Activated naive CD4-positive, alpha-beta T cell treated with anti-CD3 and anti-CD28 coated beads, Interleukin-2, amount 50 U/mL, for 72 hours (primary cell): ENCODE data around the gene PPP6R3. TPM values are rescaled to one million over a fixed set of nuclear protein-coding genes. Genes with fewer than 3 reads are reported as not detected.
"Not testable (repeated sequence)": the region's sequence is repeated elsewhere in the genome, so short reads cannot be mapped to it uniquely, and the experiment has no call there.

Experiments used
- ATAC-seq, 2 donors: fragments of 150-1000 bp; cut with Tn5 transposase; 2 replicates each; pipeline ENCODE4 v1.10.0; 2021; ENCODE audit warnings: mild to moderate bottlenecking in 2 of 2, moderate library complexity in 2 of 2
- DNase-seq, 2 donors: peaks; one replicate each; pipeline ENCODE4 v3.0.0; 2021 to 2022; ENCODE audit warnings: low spot score in 2 of 2
- H3K27ac Mint-ChIP-seq, 2 donors: one replicate each; pipeline ENCODE4 v1.8.0; 2022; ENCODE audit warnings: mild to moderate bottlenecking in 2 of 2, mixed read lengths in 2 of 2
- H3K36me3 Mint-ChIP-seq, 2 donors: one replicate each; pipeline ENCODE4 v1.8.0; 2022; ENCODE audit warnings: mixed read lengths in 2 of 2
- H3K9me3 Mint-ChIP-seq, 2 donors: one replicate each; pipeline ENCODE4 v1.8.0; 2022; ENCODE audit warnings: mixed read lengths in 2 of 2
- total RNA-seq, 2 donors: library from RNA; stranded (reverse); gene quantifications; one replicate each; pipeline ENCODE4 v1.2.3, GENCODE V29; 2022

The PPP6R3 gene
- total RNA-seq, 2 donors from 2014 or later = 118 to 149 TPM

- DNase-seq (no peak), ATAC-seq (no peak)
- no peak overlapping the region for H3K27ac Mint-ChIP-seq
- H3K36me3 Mint-ChIP-seq = peaks cover 0 to 16% of the 10 kb centered on the region in 2 donors
- H3K9me3 Mint-ChIP-seq = no peaks in the 10 kb centered on the region
Observed at GRCh38 chr11:68445531-68446035, 15.0 kb upstream of the PPP6R3 start.

DNA sequence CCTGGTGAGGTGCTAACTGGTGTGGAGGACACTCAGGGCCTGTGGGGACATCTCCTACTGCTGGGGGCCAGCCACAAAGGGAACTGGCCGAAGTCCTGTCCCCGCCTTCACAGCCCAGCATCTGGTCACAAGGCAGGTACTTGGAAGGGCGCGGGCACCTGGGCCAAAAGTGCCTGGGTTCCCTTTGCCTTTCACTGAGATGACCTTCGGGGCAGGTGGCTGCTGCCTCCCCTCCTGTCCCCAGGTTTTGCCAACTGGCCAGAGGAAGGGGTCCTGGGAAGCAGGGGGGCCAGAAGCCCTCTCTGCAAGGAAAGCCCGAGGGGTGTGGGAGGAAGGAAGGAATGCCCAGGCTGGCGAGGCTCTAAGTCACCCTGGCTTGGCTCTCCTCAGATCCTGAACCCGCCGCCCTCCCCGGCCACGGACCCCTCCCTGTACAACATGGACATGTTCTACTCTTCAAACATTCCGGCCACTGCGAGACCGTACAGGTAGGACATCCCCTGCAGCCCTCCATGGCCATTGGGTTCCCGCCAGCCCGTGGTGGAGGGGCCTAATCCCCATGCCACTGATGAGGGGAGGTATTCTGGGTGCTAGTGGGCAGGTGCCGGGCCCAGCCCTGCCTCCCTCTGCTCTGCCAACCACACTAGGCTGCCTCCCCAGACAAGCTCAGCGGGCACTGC lies 14.4 kb upstream of the PPP6R3 start:
- Mint-ChIP-seq H3K27ac (no peak overlapping the region), H3K36me3 (peaks cover 0 to 16% of the 10 kb centered on the region in 2 donors), H3K9me3 (no peaks in the 10 kb centered on the region)
- DNase-seq (no peak), ATAC-seq (no peak)

DNA sequence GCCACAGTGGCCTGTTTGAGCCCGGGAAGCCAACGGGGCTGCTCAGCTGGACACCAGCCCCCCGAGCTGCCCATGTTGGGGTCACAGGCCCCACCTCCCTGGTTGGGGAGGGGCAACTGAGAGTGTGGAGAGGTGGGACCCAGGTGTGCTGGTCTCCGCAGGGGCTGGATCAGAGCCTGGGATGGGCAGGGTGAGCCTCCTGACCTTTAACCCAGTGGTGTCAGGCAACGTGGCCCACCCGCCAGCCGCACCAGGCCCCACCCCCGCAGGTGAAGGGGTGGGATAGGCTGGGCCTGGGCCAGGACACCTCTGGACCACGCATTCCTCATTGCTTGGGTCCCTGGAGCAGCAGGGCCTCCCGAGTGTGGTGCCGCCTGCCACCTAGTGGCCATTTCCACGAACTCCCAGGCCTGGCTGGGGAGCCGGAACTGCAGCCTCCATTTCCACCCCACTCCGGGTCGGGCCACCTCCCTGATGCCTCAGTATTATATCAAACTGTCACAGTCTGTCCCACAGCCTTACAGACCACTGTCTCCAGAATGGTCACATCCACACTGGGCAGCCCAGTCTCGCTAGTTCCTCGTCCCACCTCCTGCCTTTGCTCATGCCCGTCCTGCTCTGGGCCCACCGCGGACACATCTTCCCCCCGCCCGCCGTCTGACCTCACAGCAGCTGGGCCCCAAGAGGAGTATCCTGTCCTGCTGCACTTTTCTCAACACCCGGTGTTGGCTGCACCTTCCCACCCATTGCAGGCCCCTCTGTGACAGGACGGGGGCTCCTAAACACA lies 13.3 kb upstream of the PPP6R3 start:
- DNase-seq = peak; percentile 77 to 81
- Mint-ChIP-seq H3K27ac (peak overlapping the region in 1 of 2 donors; percentile 73), H3K9me3 (no peaks in the 10 kb centered on the region), H3K36me3 (peaks cover 0 to 16% of the 10 kb centered on the region in 2 donors)
- ATAC-seq = peak; percentile 94 to 95

- ATAC-seq = peak in 1 of 2 donors; percentile 60
- peak overlapping the region in 1 of 2 donors; percentile 73 for H3K27ac Mint-ChIP-seq
- not testable (repeated sequence) for H3K9me3 Mint-ChIP-seq, DNase-seq
- H3K36me3 Mint-ChIP-seq = peaks cover 0 to 16% of the 10 kb centered on the region in 2 donors
Observed at GRCh38 chr11:68447914-68448313, 12.6 kb upstream of the PPP6R3 start.

- no peak for ATAC-seq
Observed at GRCh38 chr11:68448604-68449011, 11.9 kb upstream of the PPP6R3 start.

DNA sequence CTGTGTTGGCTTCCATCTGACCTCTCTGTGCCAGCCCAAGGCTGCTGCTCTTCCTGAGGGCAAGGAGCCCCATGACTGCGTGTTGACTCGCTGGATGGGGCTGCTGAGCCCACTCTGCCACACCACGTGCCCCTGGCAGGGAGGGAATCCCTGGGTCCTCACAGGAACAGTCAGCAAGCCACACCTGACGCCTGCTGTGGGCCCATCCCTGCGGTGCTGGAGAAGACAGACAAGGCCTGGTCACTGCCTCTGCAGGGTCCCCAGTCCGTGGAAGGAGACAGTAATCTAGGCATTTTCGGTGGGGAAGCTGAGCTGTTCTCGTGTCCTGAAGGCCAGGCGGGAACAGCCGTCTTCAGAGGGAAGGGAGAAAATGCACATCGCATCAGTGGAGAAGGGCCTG lies 10.6 kb upstream of the PPP6R3 start:
- no peak for ATAC-seq
- no peaks in the 10 kb centered on the region for H3K9me3 Mint-ChIP-seq
- peak overlapping the region in 1 of 2 donors; percentile 29 for H3K27ac Mint-ChIP-seq
- peaks cover 0 to 16% of the 10 kb centered on the region in 2 donors for H3K36me3 Mint-ChIP-seq
- no peak for DNase-seq

More at GRCh38 chr11:68448604-68449011, 11.9 kb upstream of the PPP6R3 start:
- DNase-seq = no peak
- Mint-ChIP-seq H3K9me3 (no peaks in the 10 kb centered on the region), H3K27ac (no peak overlapping the region), H3K36me3 (peaks cover 0 to 16% of the 10 kb centered on the region in 2 donors)

DNA sequence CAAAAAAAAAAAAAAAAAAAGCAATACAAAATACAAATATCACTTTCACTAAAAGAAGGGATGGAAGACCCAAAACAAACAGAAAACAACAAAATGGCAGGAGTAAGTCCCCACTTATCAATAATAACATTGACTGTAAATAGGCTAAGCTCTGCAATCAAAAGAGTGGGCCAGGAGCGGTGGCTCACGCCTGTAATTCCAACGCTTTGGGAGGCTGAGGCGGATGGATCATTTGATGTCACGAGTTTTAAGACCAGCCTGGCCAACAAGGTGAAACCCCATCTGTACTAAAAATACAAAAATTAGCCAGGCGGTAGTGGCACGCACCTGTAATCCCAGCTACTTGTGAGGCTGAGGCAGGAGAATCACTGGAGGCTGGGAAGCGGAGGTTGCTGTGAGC lies 9.8 kb upstream of the PPP6R3 start:
- H3K27ac Mint-ChIP-seq = no peak overlapping the region
- H3K36me3 Mint-ChIP-seq = peaks cover 0 to 16% of the 10 kb centered on the region in 2 donors
- H3K9me3 Mint-ChIP-seq = no peaks in the 10 kb centered on the region
- DNase-seq = no peak
- ATAC-seq = no peak

DNA sequence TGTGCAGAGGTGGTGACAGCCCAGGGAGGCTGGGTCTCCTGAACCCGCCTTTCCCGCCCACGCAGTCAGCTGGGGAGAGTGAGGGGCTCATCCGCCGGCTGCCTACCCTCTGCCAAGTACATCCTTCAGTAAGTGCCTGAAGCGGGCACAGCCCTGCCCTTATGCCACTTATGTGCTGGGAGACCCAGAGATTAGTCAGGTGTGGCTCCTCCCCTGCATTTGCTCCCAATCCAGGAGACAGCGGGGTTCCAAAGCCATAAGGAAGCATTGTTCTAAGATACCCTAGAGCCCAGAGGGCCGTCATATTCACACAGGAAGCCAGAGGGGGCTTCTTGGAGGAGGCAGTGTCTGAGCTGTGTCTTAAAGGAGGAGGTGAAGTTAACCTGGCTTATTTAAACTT lies 5.8 kb upstream of the PPP6R3 start:
- DNase-seq (no peak), ATAC-seq (no peak)
- H3K36me3 Mint-ChIP-seq = peaks cover 0 to 4% of the 10 kb centered on the region in 2 donors
- no peak overlapping the region for H3K27ac Mint-ChIP-seq
- no peaks in the 10 kb centered on the region for H3K9me3 Mint-ChIP-seq

- Mint-ChIP-seq H3K36me3 (no peaks in the 10 kb centered on the region), H3K9me3 (no peaks in the 10 kb centered on the region), H3K27ac (no peak overlapping the region)
- DNase-seq = no peak
- no peak for ATAC-seq
Observed at GRCh38 chr11:68455485-68455884, 5.1 kb upstream of the PPP6R3 start.

DNA sequence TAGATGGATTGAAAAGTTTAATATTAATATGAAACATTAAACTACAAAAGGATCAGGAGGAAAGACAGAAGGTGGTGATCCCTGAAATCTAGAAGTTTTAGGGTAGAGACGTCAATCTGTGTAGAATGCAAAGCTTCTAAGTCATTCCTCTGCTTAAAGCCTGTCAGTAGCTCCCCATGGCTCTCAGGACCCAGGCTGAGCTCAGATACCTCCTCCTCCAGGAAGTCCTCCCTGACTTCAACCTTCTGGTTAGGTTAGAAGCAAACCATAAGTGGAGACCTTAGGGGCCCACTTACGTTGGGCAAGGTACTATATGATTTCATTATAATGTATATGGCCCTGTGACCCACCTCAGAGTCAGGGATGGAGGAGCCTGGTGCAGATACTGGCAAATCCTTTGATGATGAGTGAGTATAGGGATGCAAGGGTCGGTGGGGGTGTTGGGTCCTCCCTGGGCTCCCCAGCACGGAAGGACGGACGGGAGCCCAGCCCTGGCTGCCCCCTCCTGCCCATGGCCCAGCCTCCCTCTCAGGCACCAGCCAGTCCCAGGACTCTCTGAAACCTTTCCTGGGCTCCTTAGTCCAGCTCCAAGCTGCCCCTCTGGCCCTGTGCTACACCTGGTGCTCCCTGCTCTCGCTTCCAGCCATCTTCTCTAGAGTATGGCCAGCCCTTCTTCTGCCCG lies 3.2 kb upstream of the PPP6R3 start:
- no peak for ATAC-seq
- Mint-ChIP-seq H3K27ac (no peak overlapping the region), H3K36me3 (peaks cover 6 to 8% of the 10 kb centered on the region in 2 donors), H3K9me3 (no peaks in the 10 kb centered on the region)
- no peak for DNase-seq

- H3K9me3 Mint-ChIP-seq = no peaks in the 10 kb centered on the region
- DNase-seq (no peak), ATAC-seq (no peak)
- H3K36me3 Mint-ChIP-seq = peaks cover 11 to 14% of the 10 kb centered on the region in 2 donors
- peak overlapping the region in 1 of 2 donors; percentile 37 for H3K27ac Mint-ChIP-seq
Observed at GRCh38 chr11:68457898-68458249, 2.7 kb upstream of the PPP6R3 start.

- peak overlapping the region in 1 of 2 donors; percentile 37 for H3K27ac Mint-ChIP-seq
- not testable (repeated sequence) for H3K9me3 Mint-ChIP-seq, DNase-seq, ATAC-seq
- peaks cover 12 to 15% of the 10 kb centered on the region in 2 donors for H3K36me3 Mint-ChIP-seq
Observed at GRCh38 chr11:68458340-68458739, 2.2 kb upstream of the PPP6R3 start.

GRCh38 chr11:68459886-68460740 lies 439 bp upstream of the PPP6R3 start:
- ATAC-seq = peak; percentile 91 to 92
- Mint-ChIP-seq H3K9me3 (no peaks in the 10 kb centered on the region), H3K36me3 (peaks cover 16 to 19% of the 10 kb centered on the region in 2 donors), H3K27ac (peak overlapping the region; percentile 92 to 99)
- peak; percentile 90 to 97 for DNase-seq

GRCh38 chr11:68461575-68461917 lies 994 bp downstream of the PPP6R3 start:
- Mint-ChIP-seq H3K9me3 (no peaks in the 10 kb centered on the region), H3K27ac (peak overlapping the region; percentile 74 to 93), H3K36me3 (peaks cover 16 to 19% of the 10 kb centered on the region in 2 donors)
- ATAC-seq (no peak), DNase-seq (no peak)

- Mint-ChIP-seq H3K27ac (peak overlapping the region in 1 of 2 donors; percentile 84), H3K36me3 (peaks cover 16 to 24% of the 10 kb centered on the region in 2 donors), H3K9me3 (no peaks in the 10 kb centered on the region)
- ATAC-seq = no peak
- no peak for DNase-seq
Observed at GRCh38 chr11:68463714-68464113, 3.2 kb downstream of the PPP6R3 start.

DNA sequence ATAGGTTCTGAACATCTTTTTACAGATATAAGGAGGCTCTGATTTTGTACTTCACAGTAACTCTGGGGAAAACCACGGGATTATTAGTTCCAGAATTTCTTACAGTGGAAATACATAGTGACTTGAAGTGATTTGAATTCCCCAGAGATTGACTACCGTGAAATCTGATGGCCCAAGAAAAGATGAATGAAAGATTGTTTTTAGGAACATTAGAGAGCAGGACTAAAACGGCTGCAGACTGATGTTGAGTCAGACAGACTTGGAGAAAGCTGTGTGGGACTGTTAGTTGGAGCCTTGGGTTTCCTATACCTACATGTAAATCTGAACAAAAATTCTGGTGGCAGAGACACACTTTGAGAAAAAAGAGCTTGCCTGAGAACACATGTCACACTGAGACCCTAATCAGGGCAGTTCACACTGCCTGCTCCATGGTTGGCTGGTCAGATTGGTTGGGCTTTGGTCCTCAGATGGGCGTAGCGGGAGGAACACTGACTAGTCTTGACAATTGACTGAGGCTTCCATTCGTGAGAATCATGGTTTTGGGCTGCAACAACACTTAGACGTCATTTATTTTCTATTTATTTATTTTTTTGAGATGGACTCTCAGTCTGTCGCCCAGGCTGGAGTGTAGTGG lies 6.8 kb downstream of the PPP6R3 start:
- H3K27ac Mint-ChIP-seq = peak overlapping the region in 1 of 2 donors; percentile 69
- ATAC-seq = no peak
- peaks cover 11 to 33% of the 10 kb centered on the region in 2 donors for H3K36me3 Mint-ChIP-seq
- H3K9me3 Mint-ChIP-seq = no peaks in the 10 kb centered on the region
- no peak for DNase-seq
